T-helper 2 cell treated with Interferon-gamma antibody and Interleukin-4, amounts not matched to agents 5 μg/mL and 100 μg/mL, for 36 hours (primary cell): ENCODE measurements around the gene POU3F2.

Source experiments
- DNase-seq: peaks from one replicate; pipeline ENCODE4 v3.0.0; 2021; ENCODE audit warnings: low spot score
- H3K27ac Mint-ChIP-seq: one replicate; pipeline ENCODE4 v1.8.0; 2021; ENCODE audit warnings: mild to moderate bottlenecking, mixed read lengths
- H3K27me3 Mint-ChIP-seq: one replicate; pipeline ENCODE4 v1.8.0; 2021; ENCODE audit warnings: low read depth, mixed read lengths
- H3K36me3 Mint-ChIP-seq: one replicate; pipeline ENCODE4 v1.8.0; 2021; ENCODE audit warnings: low read depth, mixed read lengths
- H3K4me1 Mint-ChIP-seq: one replicate; pipeline ENCODE4 v1.8.0; 2021; ENCODE audit warnings: low read depth, mixed read lengths
- H3K4me3 Mint-ChIP-seq: one replicate; pipeline ENCODE4 v1.8.0; 2022; ENCODE audit warnings: mild to moderate bottlenecking, moderate library complexity, mixed read lengths
- H3K9me3 Mint-ChIP-seq: one replicate; pipeline ENCODE4 v1.8.0; 2021; ENCODE audit warnings: mixed read lengths

The POU3F2 gene

GRCh38 chr6:98835149-98836024 is 1.0 kb downstream of the POU3F2 start:
- H3K4me3 Mint-ChIP-seq, result no peak overlapping the region
- H3K27ac Mint-ChIP-seq, result peak overlapping the region; percentile 57
- no peaks in the 10 kb centered on the region for H3K36me3 Mint-ChIP-seq
- peaks cover 31% of the 10 kb centered on the region for H3K4me1 Mint-ChIP-seq
- H3K9me3 Mint-ChIP-seq, result no peaks in the 10 kb centered on the region
- H3K27me3 Mint-ChIP-seq, result peaks cover 85% of the 10 kb centered on the region
- no peak for DNase-seq

- Mint-ChIP-seq H3K36me3 (no peaks in the 10 kb centered on the region), H3K27ac (peak overlapping the region; percentile 57), H3K9me3 (no peaks in the 10 kb centered on the region), H3K27me3 (peaks cover 83% of the 10 kb centered on the region), H3K4me3 (peak overlapping the region; percentile 25), H3K4me1 (peaks cover 28% of the 10 kb centered on the region)
- DNase-seq, result no peak
Measured at GRCh38 chr6:98836025-98836961, 1.9 kb downstream of the POU3F2 start.

- no peaks in the 10 kb centered on the region for H3K9me3 Mint-ChIP-seq
- peaks cover 85% of the 10 kb centered on the region for H3K27me3 Mint-ChIP-seq
- no peaks in the 10 kb centered on the region for H3K36me3 Mint-ChIP-seq
- H3K4me1 Mint-ChIP-seq, result peaks cover 26% of the 10 kb centered on the region
- no peak overlapping the region for H3K4me3 Mint-ChIP-seq
- no peak for DNase-seq
- no peak overlapping the region for H3K27ac Mint-ChIP-seq
Measured at GRCh38 chr6:98836962-98837944, 2.9 kb downstream of the POU3F2 start.

GRCh38 chr6:98838032-98838431 is 3.7 kb downstream of the POU3F2 start:
- Mint-ChIP-seq H3K27me3 (peaks cover 86% of the 10 kb centered on the region), H3K27ac (no peak overlapping the region), H3K4me3 (no peak overlapping the region), H3K4me1 (peaks cover 22% of the 10 kb centered on the region), H3K36me3 (no peaks in the 10 kb centered on the region), H3K9me3 (no peaks in the 10 kb centered on the region)
- no peak for DNase-seq

- peaks cover 13% of the 10 kb centered on the region for H3K4me1 Mint-ChIP-seq
- no peaks in the 10 kb centered on the region for H3K9me3 Mint-ChIP-seq
- H3K27ac Mint-ChIP-seq, result no peak overlapping the region
- peaks cover 85% of the 10 kb centered on the region for H3K27me3 Mint-ChIP-seq
- no peaks in the 10 kb centered on the region for H3K36me3 Mint-ChIP-seq
- no peak overlapping the region for H3K4me3 Mint-ChIP-seq
- DNase-seq, result no peak
Measured at GRCh38 chr6:98838975-98839374, 4.6 kb downstream of the POU3F2 start.

- H3K27me3 Mint-ChIP-seq, result peaks cover 86% of the 10 kb centered on the region
- no peaks in the 10 kb centered on the region for H3K36me3 Mint-ChIP-seq
- H3K4me1 Mint-ChIP-seq, result peaks cover 10% of the 10 kb centered on the region
- no peak for DNase-seq
- no peak overlapping the region for H3K27ac Mint-ChIP-seq
- no peaks in the 10 kb centered on the region for H3K9me3 Mint-ChIP-seq
- no peak overlapping the region for H3K4me3 Mint-ChIP-seq
Measured at GRCh38 chr6:98839781-98840361, 5.5 kb downstream of the POU3F2 start.

GRCh38 chr6:98840385-98840784 is 6.0 kb downstream of the POU3F2 start:
- Mint-ChIP-seq H3K27ac (no peak overlapping the region), H3K4me1 (peaks cover 11% of the 10 kb centered on the region)

GRCh38 chr6:98840996-98841513 is 6.7 kb downstream of the POU3F2 start:
- Mint-ChIP-seq H3K36me3 (no peaks in the 10 kb centered on the region), H3K27me3 (peaks cover 89% of the 10 kb centered on the region), H3K4me1 (peaks cover 12% of the 10 kb centered on the region), H3K4me3 (no peak overlapping the region), H3K9me3 (no peaks in the 10 kb centered on the region), H3K27ac (no peak overlapping the region)
- DNase-seq, result no peak

More at GRCh38 chr6:98840385-98840784, 6.0 kb downstream of the POU3F2 start:
- Mint-ChIP-seq H3K36me3 (no peaks in the 10 kb centered on the region), H3K4me3 (no peak overlapping the region), H3K9me3 (no peaks in the 10 kb centered on the region), H3K27me3 (peaks cover 88% of the 10 kb centered on the region)
- no peak for DNase-seq

- Mint-ChIP-seq H3K4me3 (no peak overlapping the region), H3K4me1 (peaks cover 9% of the 10 kb centered on the region), H3K36me3 (no peaks in the 10 kb centered on the region), H3K9me3 (no peaks in the 10 kb centered on the region), H3K27ac (no peak overlapping the region), H3K27me3 (peaks cover 90% of the 10 kb centered on the region)
- no peak for DNase-seq
Measured at GRCh38 chr6:98841621-98842341, 7.4 kb downstream of the POU3F2 start.

- H3K9me3 Mint-ChIP-seq, result no peaks in the 10 kb centered on the region
- H3K4me3 Mint-ChIP-seq, result no peak overlapping the region
- H3K36me3 Mint-ChIP-seq, result no peaks in the 10 kb centered on the region
- H3K27ac Mint-ChIP-seq, result peak overlapping the region; percentile 50
- peaks cover 90% of the 10 kb centered on the region for H3K27me3 Mint-ChIP-seq
- peaks cover 7% of the 10 kb centered on the region for H3K4me1 Mint-ChIP-seq
- no peak for DNase-seq
Measured at GRCh38 chr6:98842342-98843180, 8.2 kb downstream of the POU3F2 start.

GRCh38 chr6:98843271-98844243 is 9.2 kb downstream of the POU3F2 start:
- H3K27me3 Mint-ChIP-seq, result peaks cover 83% of the 10 kb centered on the region
- H3K27ac Mint-ChIP-seq, result no peak overlapping the region
- peaks cover 7% of the 10 kb centered on the region for H3K4me1 Mint-ChIP-seq
- no peak for DNase-seq
- no peaks in the 10 kb centered on the region for H3K9me3 Mint-ChIP-seq
- no peaks in the 10 kb centered on the region for H3K36me3 Mint-ChIP-seq
- H3K4me3 Mint-ChIP-seq, result no peak overlapping the region
